ENCODE results near the gene BLCAP.
A peak's percentile ranks its signal among the peaks of the same experiment; 100 is the strongest.
"Not testable (repeated sequence)": the region's sequence is repeated elsewhere in the genome, so short reads cannot be mapped to it uniquely, and the experiment has no call there.

BLCAP gene

GRCh38 chr20:37556538-37556937 is 28.9 kb upstream of the BLCAP start:
- no peak for DNase-seq

GRCh38 chr20:37554721-37555298 is 27.1 kb upstream of the BLCAP start:
- DNase-seq = peak; percentile 15

DNA sequence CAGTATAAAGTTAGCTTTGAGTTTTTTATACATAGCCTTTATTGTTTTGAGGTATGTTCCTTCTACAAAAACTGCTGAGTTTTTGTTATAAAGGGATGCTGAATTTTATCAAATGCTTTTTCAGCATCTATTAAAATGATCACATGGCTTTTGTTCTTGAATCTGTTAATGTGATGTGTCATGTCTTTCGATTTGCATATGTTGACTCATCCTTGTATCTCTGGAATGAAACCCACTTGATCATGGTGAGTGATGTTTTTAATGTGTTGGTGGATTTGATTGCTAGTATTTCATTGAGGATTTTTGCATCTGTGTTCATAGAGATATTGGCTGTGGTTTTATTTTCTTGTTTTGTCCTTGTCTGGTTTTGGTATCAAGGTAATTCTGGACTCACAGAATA is 24.7 kb upstream of the BLCAP start:
- no peak for DNase-seq

DNA sequence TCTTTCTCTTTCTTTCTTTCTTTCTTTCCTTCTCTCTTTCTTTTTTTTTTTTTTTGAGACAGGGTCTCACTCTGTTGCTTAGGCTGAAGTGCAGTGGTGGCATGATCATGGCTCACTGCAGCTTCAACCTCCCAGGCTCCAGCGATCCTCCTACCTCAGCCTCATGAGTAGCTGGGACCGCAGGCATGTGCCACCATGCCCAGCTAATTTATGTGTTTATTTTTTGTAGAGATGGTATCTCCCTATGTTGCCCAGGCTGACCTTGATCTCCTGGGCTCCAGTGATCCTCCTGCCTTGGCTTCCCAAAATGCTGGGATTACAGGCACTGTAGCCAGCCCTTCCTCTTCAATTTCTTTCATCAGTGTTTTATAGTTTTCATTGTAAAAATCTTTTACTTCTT is 24.0 kb upstream of the BLCAP start:
- not testable (repeated sequence) for DNase-seq

DNA sequence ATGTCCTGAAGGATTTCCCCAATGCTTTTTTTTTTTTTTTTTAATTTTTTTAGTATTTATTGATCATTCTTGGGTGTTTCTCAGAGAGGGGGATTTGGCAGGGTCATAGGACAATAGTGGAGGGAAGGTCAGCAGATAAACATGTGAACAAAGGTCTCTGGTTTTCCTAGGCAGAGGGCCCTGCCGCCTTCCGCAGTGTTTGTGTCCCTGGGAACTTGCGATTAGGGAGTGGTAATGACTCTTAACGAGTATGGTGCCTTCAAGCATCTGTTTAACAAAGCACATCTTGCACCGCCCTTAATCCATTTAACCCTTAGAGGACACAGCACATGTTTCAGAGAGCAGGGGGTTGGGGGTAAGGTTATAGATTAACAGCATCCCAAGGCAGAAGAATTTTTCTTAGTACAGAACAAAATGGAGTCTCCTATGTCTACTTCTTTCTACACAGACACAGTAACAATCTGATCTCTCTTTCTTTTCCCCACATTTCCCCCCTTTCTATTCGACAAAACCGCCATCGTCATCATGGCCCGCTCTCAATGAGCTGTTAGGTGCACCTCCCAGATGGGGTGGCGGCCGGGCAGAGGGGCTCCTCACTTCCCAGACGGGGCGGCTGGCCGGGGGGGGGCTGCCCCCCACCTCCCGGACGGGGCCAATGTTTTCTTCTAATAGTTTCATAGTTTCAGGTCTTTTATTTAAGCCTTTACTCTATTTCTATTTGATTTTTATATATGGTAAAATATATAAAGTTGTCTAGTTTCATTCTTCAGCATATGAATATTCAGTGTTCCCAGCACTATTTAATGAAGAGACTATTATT is 22.6 kb upstream of the BLCAP start:
- DNase-seq = not testable (repeated sequence)

DNA sequence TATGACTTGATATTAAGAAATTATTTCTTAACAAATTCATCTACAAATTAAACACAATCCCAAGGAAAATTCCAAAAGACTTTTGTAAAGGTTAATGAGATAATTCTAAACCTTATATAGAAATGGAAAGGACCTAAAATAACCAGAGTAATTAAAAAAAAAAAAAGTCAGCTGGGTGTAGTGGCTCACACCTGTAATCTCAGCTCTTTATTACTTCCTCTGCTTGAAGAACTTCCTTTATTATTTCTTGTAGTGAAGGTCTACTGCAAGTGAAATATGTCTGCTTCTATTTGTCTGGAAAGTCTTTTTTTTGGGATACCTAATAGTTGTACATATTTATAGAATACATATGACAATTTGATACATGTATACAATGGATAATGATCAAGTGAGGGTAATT is 20.2 kb upstream of the BLCAP start:
- DNase-seq = no peak

DNA sequence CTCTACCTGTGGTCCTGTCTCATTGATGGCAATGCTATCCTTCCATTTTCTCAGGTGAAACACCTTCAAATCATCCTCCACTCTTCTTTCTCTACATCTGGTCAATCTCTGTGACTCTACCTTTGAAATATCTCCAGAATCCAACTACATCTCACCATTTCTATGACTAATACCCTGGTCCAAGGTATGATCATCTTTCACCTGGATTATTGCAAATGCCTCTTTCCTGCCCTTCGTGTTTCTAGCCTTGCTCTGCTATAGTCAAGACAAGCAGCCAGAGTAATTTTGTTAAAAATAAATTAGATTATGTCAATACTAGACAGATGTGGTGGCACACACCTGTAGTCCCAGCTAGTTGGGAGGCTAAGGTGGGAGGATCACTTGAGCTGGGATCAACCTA is 17.8 kb upstream of the BLCAP start:
- DNase-seq = no peak

GRCh38 chr20:37544386-37544785 is 16.7 kb upstream of the BLCAP start:
- no peak for DNase-seq

- peak; percentile 3 for DNase-seq
Observed at GRCh38 chr20:37543828-37544227, 16.2 kb upstream of the BLCAP start.

- DNase-seq = no peak
Observed at GRCh38 chr20:37542281-37542680, 14.6 kb upstream of the BLCAP start.

DNA sequence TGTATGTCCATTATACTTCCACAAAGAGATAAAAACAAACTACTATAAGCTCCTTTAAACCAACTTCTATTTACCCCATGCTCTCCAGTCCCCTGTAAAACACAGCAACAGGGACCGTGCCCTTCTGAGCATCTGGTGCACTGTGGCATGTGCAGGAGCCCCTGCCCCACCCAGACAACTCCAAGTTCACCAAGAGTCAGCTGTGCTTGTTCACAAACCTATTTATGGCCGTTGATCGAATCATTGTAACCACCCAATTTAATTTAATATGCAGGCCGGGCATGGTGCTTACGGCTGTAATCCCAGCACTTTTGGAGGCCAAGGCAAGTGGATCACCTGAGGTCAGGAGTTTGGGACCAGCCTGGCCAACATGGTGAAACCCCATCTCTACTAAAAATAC is 13.7 kb upstream of the BLCAP start:
- DNase-seq = no peak

- not testable (repeated sequence) for DNase-seq
Observed at GRCh38 chr20:37540838-37541237, 13.2 kb upstream of the BLCAP start.

- no peak for DNase-seq
Observed at GRCh38 chr20:37540001-37540400, 12.3 kb upstream of the BLCAP start.

DNA sequence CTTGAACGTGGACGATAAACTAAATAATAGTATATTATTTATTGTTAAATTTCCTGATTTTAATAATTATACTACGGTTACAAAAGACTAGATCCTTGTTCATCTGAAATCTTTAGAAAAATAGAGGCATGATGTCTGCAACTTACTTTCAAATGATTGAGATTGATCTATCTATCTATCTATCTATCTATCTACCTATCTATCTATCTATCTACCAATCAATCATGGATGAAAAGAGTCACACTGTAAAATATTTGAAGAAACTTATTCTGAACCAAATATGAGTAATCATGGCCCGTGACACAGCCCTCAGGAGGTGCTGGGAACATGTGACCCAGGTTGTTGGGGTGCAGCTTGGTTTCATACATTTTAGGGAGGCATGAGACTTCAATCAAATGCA is 11.7 kb upstream of the BLCAP start:
- DNase-seq = no peak

GRCh38 chr20:37538003-37538402 is 10.3 kb upstream of the BLCAP start:
- DNase-seq = no peak

DNA sequence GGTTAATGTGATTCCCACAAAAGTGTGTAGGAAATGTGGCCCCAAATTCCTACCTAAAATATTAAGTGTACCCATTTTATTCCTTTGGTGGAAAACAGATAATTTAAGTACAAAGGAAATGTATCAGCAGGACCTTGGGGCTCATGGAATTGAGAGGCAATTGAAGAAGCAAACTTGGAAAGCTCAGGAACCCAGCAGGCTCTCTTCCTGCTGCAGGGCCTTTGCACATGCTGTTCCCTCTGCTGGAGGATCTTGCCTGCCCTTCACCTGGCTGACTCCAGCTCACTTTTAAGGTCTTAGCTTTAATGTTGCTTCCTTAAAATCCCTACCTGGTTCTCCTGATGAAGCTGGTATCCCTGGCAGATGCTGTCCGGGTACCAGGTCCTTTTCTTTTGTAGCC is 9.8 kb upstream of the BLCAP start:
- DNase-seq = no peak

DNA sequence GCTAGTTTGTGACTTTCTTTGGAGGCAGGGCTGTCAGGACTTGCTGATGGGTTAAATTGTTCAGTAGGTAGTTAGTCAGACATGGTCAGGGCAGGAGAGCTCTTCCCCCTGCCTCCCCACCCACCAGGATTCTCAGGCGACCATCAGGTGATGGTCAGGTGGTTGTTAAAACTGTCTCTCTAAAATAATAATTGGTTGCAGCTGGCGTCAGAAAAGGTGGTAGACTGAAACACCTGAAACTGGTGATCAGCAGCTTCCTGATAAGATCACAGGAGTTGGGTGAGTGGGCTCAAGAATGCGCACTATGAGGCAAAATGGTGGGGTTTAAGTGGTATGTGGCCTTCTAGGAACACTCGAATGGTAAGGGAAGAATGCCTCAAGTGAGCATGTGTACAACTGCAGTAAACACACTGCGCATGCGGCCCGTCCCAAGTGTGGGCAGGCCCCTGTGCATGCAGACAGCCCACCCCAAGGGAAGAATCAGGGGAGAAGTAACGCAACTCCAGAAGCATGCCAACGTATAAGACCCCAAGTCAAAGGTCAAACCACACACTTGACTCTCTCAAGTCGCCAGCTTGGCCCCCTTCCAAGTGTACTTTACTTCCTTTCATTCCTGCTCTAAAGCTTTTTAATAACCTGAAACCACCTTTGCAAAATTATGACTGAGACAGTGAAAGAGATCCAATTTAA is 7.9 kb upstream of the BLCAP start:
- peak; percentile 7 for DNase-seq

DNA sequence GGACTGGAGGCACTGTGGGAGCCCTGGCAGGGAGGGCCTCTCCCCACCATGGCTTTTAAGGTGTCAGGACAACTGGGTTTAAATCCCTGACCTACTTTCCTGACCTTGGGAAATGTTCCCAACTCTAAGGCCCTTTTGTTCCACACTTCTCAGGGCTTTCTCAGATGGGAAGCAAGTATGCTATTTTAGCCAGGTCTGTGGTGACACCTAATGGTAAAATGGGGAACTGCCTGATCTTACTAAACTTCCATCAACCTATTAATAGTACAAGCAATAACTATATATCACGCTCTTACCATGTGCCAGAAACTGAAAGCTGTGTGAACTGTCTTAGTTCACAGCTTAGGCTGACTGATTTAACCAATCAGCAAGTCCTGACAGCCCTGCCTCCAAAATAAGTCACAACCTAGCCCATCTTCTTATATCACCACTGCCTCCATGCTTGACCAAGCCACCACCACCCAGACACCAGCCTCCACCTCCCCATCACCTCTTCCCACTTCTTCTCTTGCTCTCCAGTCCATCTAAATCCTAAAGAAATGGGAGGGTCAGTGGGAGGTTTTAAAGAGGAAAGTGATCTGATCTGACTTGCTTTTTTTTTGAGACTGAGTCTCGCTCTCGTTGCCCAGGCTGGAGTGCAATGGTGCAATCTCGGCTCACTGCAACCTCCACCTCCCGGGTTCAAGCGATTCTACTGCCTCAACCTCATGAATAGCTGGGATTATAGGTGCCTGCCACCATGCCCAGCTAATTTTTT is 6.9 kb upstream of the BLCAP start:
- DNase-seq = peak; percentile 83

- no peak for DNase-seq
Observed at GRCh38 chr20:37533154-37533715, 5.6 kb upstream of the BLCAP start.

DNA sequence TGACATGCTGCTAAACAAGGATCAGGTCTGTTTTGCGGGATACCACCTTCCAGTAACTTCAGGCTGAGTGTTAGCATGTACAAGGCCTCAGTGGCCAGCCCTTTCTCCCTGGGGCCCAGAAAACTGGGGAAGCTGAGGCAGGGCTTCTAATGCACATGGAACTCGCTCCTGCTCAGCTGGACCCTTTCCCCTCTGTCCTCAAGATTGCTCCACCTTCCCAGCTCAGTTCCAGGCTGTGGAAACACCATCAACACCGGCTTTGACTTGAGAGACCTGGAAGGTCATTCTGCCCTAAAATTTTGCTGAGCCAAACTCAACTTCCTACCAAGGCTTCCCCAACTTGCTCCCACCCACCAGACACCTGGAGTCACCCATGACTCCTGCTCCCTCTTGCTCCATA is 4.2 kb upstream of the BLCAP start:
- DNase-seq = no peak

DNA sequence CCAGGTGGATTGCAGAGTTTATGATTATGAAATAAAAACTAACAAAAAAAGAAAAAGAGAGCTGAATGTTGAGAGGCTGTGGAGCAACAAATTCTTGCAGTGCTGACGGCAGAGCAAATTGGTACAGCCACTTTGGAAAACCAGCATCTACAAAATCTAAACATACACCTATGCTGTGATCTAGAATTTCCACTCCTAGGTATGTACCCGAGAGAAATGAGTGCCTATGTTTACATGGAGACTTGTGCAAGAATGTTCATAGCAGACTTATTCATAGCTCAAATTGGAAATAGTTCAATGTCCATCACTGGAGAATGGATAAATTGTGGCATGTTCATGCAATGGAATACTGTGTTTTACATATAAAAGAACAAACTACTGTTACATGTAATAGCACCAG is 3.0 kb upstream of the BLCAP start:
- no peak for DNase-seq

DNA sequence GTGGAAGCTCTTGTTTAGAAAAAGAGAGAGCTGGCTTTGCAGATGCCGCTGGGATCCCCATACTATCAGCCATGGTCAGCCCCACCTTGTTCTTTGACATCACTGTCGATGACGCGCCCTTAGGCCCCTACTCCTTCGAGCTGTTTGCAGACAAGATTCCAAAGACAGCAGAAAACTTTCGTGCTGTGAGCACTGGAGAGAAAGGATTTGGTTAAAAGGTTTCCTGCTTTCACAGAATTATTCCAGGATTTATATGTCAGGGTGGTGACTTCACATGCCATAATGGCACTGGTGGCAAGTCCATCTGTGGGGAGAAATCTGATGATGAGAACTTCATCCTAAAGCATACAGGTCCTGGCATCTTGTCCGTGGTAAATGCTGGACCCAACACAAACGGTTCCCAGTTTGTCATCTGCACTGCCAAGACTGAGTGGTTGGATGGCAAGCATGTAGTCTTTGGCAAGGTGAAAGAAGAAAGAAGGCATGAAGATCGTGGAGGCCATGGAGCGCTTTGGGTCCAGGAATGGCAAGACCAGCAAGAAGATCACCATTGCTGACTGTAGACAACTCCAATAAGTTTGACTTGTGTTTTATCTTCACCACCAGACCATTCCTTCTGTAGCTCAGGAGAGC is 2.4 kb upstream of the BLCAP start:
- DNase-seq = no peak

Data from NCI-H1105 treated with DMSO at 0.1 percent for 48 hours (cell line).